ENCODE data around the gene PICK1. TPM values are rescaled to one million over a fixed set of nuclear protein-coding genes. Genes with fewer than 3 reads are reported as not detected.

PICK1 gene
- total and polyA plus RNA-seq, 2 donors (not counting 3 experiments of a cell fraction or from before 2014, with no cell fraction given): 18.0 to 20.8 TPM

- dilution Hi-C loops (cut with MboI; ENCODE audit: extremely low pct_ligation_motif_present, low sequenced_read_pairs): no loop called here
- no peak for FAIRE-seq
- intact Hi-C loops (cut with micrococcal nuclease): no loop called here
These were observed 18.8 kb upstream of the PICK1 start for GRCh38 chr22:38038426-38038825.

More at GRCh38 chr22:38038426-38038825, 18.8 kb upstream of the PICK1 start:
- no peaks in the 10 kb centered on the region for H3K9me3 ChIP-seq (replicated peaks; ENCODE audit: control insufficient read depth, insufficient read depth, low read length)
- POLR2A ChIA-PET: no interaction called here
- no peak overlapping the region for H3K4me3 ChIP-seq (replicated peaks in 1 of 3; ENCODE audit: insufficient read depth in 1 of 3, low read depth in 1 of 3, low read length in 3 of 3)
- DNase-seq (ENCODE audit: low read depth, low spot score): no peak
- TF ChIP-seq FOS (IDR thresholded peaks at IDR 0.05; ENCODE audit: borderline replicate concordance, insufficient read depth, low read length): no peak
- no peak for TF ChIP-seq MAX (IDR thresholded peaks at IDR 0.05; ENCODE audit: insufficient read depth, insufficient read length)
- no peak for TF ChIP-seq JUN (IDR thresholded peaks at IDR 0.05; ENCODE audit: borderline replicate concordance, insufficient read depth, insufficient read length, low read depth)
- TF ChIP-seq CTCF (IDR thresholded peaks at IDR 0.05; ENCODE audit: extremely low read depth in 1 of 2, insufficient read depth in 1 of 2, low read depth in 1 of 2, low read length in 2 of 2): no peak
- no peak for TF ChIP-seq POLR2AphosphoS5 (IDR thresholded peaks at IDR 0.05; ENCODE audit: insufficient read depth, low read depth, low read length)
- no peak for TF ChIP-seq GATA2 (IDR thresholded peaks at IDR 0.05; ENCODE audit: insufficient read depth, insufficient read length, low read depth, low read length)
- no peak for TF ChIP-seq EZH2 (IDR thresholded peaks at IDR 0.05; ENCODE audit: borderline replicate concordance, low read depth, low read length, severe bottlenecking)
- TF ChIP-seq POLR2A (IDR thresholded peaks at IDR 0.05; ENCODE audit: low read depth, low read length): no peak
- no peak for TF ChIP-seq MYC (IDR thresholded peaks at IDR 0.05; ENCODE audit: low read depth, low read length)
- no peaks in the 10 kb centered on the region for H3K36me3 ChIP-seq (ENCODE audit: control insufficient read depth in 2 of 2, extremely low read depth in 1 of 2, insufficient read depth in 2 of 2, low read length in 2 of 2)
- H3K4me2 ChIP-seq (ENCODE audit: insufficient read depth, low read length): no peak overlapping the region
- H3K79me2 ChIP-seq (ENCODE audit: control insufficient read depth, insufficient read depth, low read length): no peaks in the 10 kb centered on the region
- peaks cover 12% of the 10 kb centered on the region for H3K4me1 ChIP-seq (ENCODE audit: control insufficient read depth, extremely low read depth, insufficient read depth, low read length)
- CTCF ChIA-PET: interaction anchor here (2.2 kb wide), 1 partner anchor 14 kb away, joined by 14 read pairs; no protein-coding TSS in a partner anchor
- H3K27me3 ChIP-seq (ENCODE audit: control insufficient read depth in 2 of 2, insufficient read depth in 2 of 2, low read length in 2 of 2): no peaks in the 10 kb centered on the region
- no peaks in the 10 kb centered on the region for H3K9me1 ChIP-seq (replicated peaks; ENCODE audit: control insufficient read depth, extremely low read depth, insufficient read depth, low read length)
- no peak overlapping the region for H3K27ac ChIP-seq (ENCODE audit: insufficient read depth, low read depth, low read length)
- BruUV-seq (replicated peaks): no TSS peak
- H4K20me1 ChIP-seq (replicated peaks; ENCODE audit: control insufficient read depth, extremely low read depth, insufficient read depth, low read length): no peaks in the 10 kb centered on the region
- no peak overlapping the region for H3K9ac ChIP-seq (replicated peaks; ENCODE audit: extremely low read depth, insufficient read depth, low read length)
- H2AFZ ChIP-seq (ENCODE audit: low read depth, low read length): no peak overlapping the region
